Inferior parietal cortex (tissue), 1 donor: ENCODE data around the gene NDUFC2.
"Not testable (repeated sequence)": the region's sequence is repeated elsewhere in the genome, so short reads cannot be mapped to it uniquely, and the experiment has no call there.

Source experiments
- DNase-seq: peaks from one replicate; pipeline ENCODE4 v3.0.0-alpha.2; 2016; ENCODE audit errors: extremely low spot score

NDUFC2 gene

GRCh38 chr11:78080084-78080817 is 589 bp upstream of the NDUFC2 start:
- no peak for DNase-seq

- no peak for DNase-seq
Observed at GRCh38 chr11:78078218-78079167, 1.2 kb downstream of the NDUFC2 start.

- not testable (repeated sequence) for DNase-seq
Observed at GRCh38 chr11:78077592-78077991, 2.1 kb downstream of the NDUFC2 start.

GRCh38 chr11:78076733-78077403 is 2.8 kb downstream of the NDUFC2 start:
- no peak for DNase-seq

- DNase-seq, result no peak
Observed at GRCh38 chr11:78074756-78075155, 4.9 kb downstream of the NDUFC2 start.

GRCh38 chr11:78072455-78072854 is 7.2 kb downstream of the NDUFC2 start:
- DNase-seq, result no peak

- no peak for DNase-seq
Observed at GRCh38 chr11:78071717-78072116, 7.9 kb downstream of the NDUFC2 start.

GRCh38 chr11:78070621-78071020 is 9.0 kb downstream of the NDUFC2 start:
- no peak for DNase-seq

- DNase-seq, result no peak
Observed at GRCh38 chr11:78069465-78069864, 10.2 kb downstream of the NDUFC2 start.

- DNase-seq, result no peak
Observed at GRCh38 chr11:78067704-78068103, 12.0 kb downstream of the NDUFC2 start.

GRCh38 chr11:78066471-78066870 is 13.2 kb downstream of the NDUFC2 start:
- no peak for DNase-seq

GRCh38 chr11:78065203-78065602 is 14.5 kb downstream of the NDUFC2 start:
- DNase-seq, result no peak

GRCh38 chr11:78063440-78064181 is 16.1 kb downstream of the NDUFC2 start, which contains the start of gene THRSP:
THRSP (plus strand) TSS chr11:78063861; CDS start chr11:78063882, 21 bp downstream.
- no peak for DNase-seq

- DNase-seq, result no peak
Observed at GRCh38 chr11:78062671-78063070, 17.0 kb downstream of the NDUFC2 start.

- DNase-seq, result no peak
Observed at GRCh38 chr11:78061921-78062311, 17.7 kb downstream of the NDUFC2 start.

GRCh38 chr11:78061088-78061920 is 18.4 kb downstream of the NDUFC2 start:
- no peak for DNase-seq

GRCh38 chr11:78060533-78060932 is 19.1 kb downstream of the NDUFC2 start:
- DNase-seq, result no peak

- DNase-seq, result not testable (repeated sequence)
Observed at GRCh38 chr11:78059749-78060328, 19.8 kb downstream of the NDUFC2 start.

GRCh38 chr11:78057462-78058055 is 22.1 kb downstream of the NDUFC2 start:
- DNase-seq, result no peak

- DNase-seq, result no peak
Observed at GRCh38 chr11:78056093-78056492, 23.6 kb downstream of the NDUFC2 start.
